Measurements from ENCODE around the gene PTBP1. TPM values are rescaled to one million over a fixed set of nuclear protein-coding genes. Genes with fewer than 3 reads are reported as not detected.

PTBP1 gene
- total RNA-seq, 4 donors from 2014 or later, result 45.0 to 278 (median 106) TPM

GRCh38 chr19:803686-804418, 6.6 kb downstream of the PTBP1 start:
- H3K36me3 ChIP-seq, result no peaks in the 10 kb centered on the region
- intact Hi-C loops (cut with DNase I; ENCODE audit: low total_unique reads), result no loop called here
- DNase-seq, result no peak
- no peak overlapping the region for H3K4me3 ChIP-seq
- TF ChIP-seq POLR2A (IDR thresholded peaks at IDR 0.05) (no peak), CTCF (IDR thresholded peaks at IDR 0.05) (no peak)
- H3K27ac ChIP-seq, result no peak overlapping the region
- no peaks in the 10 kb centered on the region for H3K27me3 ChIP-seq
- H3K9me3 ChIP-seq, result no peaks in the 10 kb centered on the region
- H3K4me1 ChIP-seq, result peaks cover 27 to 42% of the 10 kb centered on the region in 2 donors

- Histone ChIP-seq H3K36me3 (no peaks in the 10 kb centered on the region), H3K27me3 (no peaks in the 10 kb centered on the region), H3K4me1 (peaks cover 21 to 34% of the 10 kb centered on the region in 2 donors), H3K4me3 (no peak overlapping the region), H3K27ac (no peak overlapping the region), H3K9me3 (no peaks in the 10 kb centered on the region)
- no peak for DNase-seq
- TF ChIP-seq CTCF (IDR thresholded peaks at IDR 0.05), result no peak
- TF ChIP-seq POLR2A (IDR thresholded peaks at IDR 0.05), result no peak
- intact Hi-C loops (cut with DNase I; ENCODE audit: low total_unique reads), result no loop called here
Measured at GRCh38 chr19:804419-805165, 7.3 kb downstream of the PTBP1 start.

GRCh38 chr19:805166-805551, 7.9 kb downstream of the PTBP1 start:
- intact Hi-C loops (cut with DNase I; ENCODE audit: low total_unique reads), result no loop called here
- H3K36me3 ChIP-seq, result no peaks in the 10 kb centered on the region

GRCh38 chr19:805600-806550, 8.6 kb downstream of the PTBP1 start:
- no peak for DNase-seq
- H3K36me3 ChIP-seq, result no peaks in the 10 kb centered on the region
- H3K9me3 ChIP-seq, result no peaks in the 10 kb centered on the region
- peaks cover 18 to 21% of the 10 kb centered on the region in 2 donors for H3K4me1 ChIP-seq
- TF ChIP-seq CTCF (IDR thresholded peaks at IDR 0.05), result no peak
- no peak for TF ChIP-seq POLR2A (IDR thresholded peaks at IDR 0.05)
- intact Hi-C loops (cut with DNase I; ENCODE audit: low total_unique reads), result no loop called here
- H3K27ac ChIP-seq, result no peak overlapping the region
- no peaks in the 10 kb centered on the region for H3K27me3 ChIP-seq
- H3K4me3 ChIP-seq, result no peak overlapping the region

More at GRCh38 chr19:805166-805551, 7.9 kb downstream of the PTBP1 start:
- Histone ChIP-seq H3K4me1 (peaks cover 21 to 29% of the 10 kb centered on the region in 2 donors), H3K4me3 (no peak overlapping the region), H3K9me3 (no peaks in the 10 kb centered on the region), H3K27ac (no peak overlapping the region), H3K27me3 (no peaks in the 10 kb centered on the region)
- DNase-seq, result no peak
- TF ChIP-seq CTCF (IDR thresholded peaks at IDR 0.05) (no peak), POLR2A (IDR thresholded peaks at IDR 0.05) (no peak)
